Brain microvascular endothelial cell (primary cell): ENCODE measurements around the gene PLXNB1.

Source experiments
- DNase-seq: peaks from one replicate; pipeline ENCODE4 v3.0.0-alpha.2; 2020
- H3K27ac ChIP-seq: fragments of 250-450 bp; sonication (Bioruptor Pico); 2 replicates; pipeline ENCODE4 v1.5.1; 2020; ENCODE audit warnings: mild to moderate bottlenecking, moderate library complexity
- H3K27me3 ChIP-seq: fragments of 250-450 bp; sonication (Bioruptor Pico); replicated peaks from 2 replicates; pipeline ENCODE4 v1.5.1; 2020; ENCODE audit warnings: mild to moderate bottlenecking
- H3K36me3 ChIP-seq: fragments of 250-450 bp; sonication (Bioruptor Pico); replicated peaks from 2 replicates; pipeline ENCODE4 v1.5.1; 2020; ENCODE audit warnings: mild to moderate bottlenecking
- H3K4me3 ChIP-seq: 2 replicates; pipeline ENCODE4 v1.5.1; 2011; ENCODE audit warnings: low read depth, mild to moderate bottlenecking, control low read depth, low read length, moderate library complexity
- CTCF ChIP-seq: IDR thresholded peaks from 2 replicates; pipeline ENCODE4 v1.5.1; 2011; ENCODE audit warnings: low read depth, mild to moderate bottlenecking, moderate library complexity, low read length, control low read depth, inconsistent platforms; ENCODE audit errors: missing control alignments
- in situ Hi-C: cut with HindIII; loops from 2 replicates; pipeline ENCODE4 v1.10.0; 2017; ENCODE audit warnings: low sequenced_read_pairs, low pct_ligation_motif_present

PLXNB1 gene

GRCh38 chr3:48446425-48447193, 16.7 kb upstream of the PLXNB1 start, which contains the start of gene ATRIP:
TSS of gene ATRIP (plus strand) at chr3:48446737. CDS start at chr3:48446846, 109 bp downstream.
- TF ChIP-seq CTCF, result no peak
- peak within 1 kb of the TSS; percentile 77 for H3K4me3 ChIP-seq
- peaks cover 18% of the 10 kb centered on the region for H3K36me3 ChIP-seq
- no peaks in the 10 kb centered on the region for H3K27me3 ChIP-seq
- peak within 1 kb of the TSS; percentile 66 for H3K27ac ChIP-seq
- in situ Hi-C loops, result loop anchor here (25.0 kb wide), 1 partner anchor 184 kb away; no protein-coding TSS in a partner anchor
- peak; percentile 77 for DNase-seq

- Histone ChIP-seq H3K4me3 (peak overlapping the region; percentile 77), H3K36me3 (peaks cover 15% of the 10 kb centered on the region), H3K27me3 (no peaks in the 10 kb centered on the region), H3K27ac (peak overlapping the region; percentile 66)
- TF ChIP-seq CTCF, result no peak
- in situ Hi-C loops, result loop anchor here (25.0 kb wide), 1 partner anchor 184 kb away; no protein-coding TSS in a partner anchor
- DNase-seq, result no peak
These were observed 16.1 kb upstream of the PLXNB1 start for GRCh38 chr3:48446043-48446424.

- H3K4me3 ChIP-seq, result peak overlapping the region; percentile 77
- DNase-seq, result no peak
- in situ Hi-C loops, result loop anchor here (25.0 kb wide), 1 partner anchor 183 kb away; no protein-coding TSS in a partner anchor
- H3K36me3 ChIP-seq, result peaks cover 15% of the 10 kb centered on the region
- H3K27me3 ChIP-seq, result no peaks in the 10 kb centered on the region
- H3K27ac ChIP-seq, result no peak overlapping the region
- no peak for TF ChIP-seq CTCF
These were observed 15.5 kb upstream of the PLXNB1 start for GRCh38 chr3:48445277-48445882.

GRCh38 chr3:48441940-48442339, 12.1 kb upstream of the PLXNB1 start:
- no peak for TF ChIP-seq CTCF

GRCh38 chr3:48440590-48440958, 10.7 kb upstream of the PLXNB1 start:
- H3K4me3 ChIP-seq, result peak overlapping the region; percentile 98
- TF ChIP-seq CTCF, result no peak
- no peak for DNase-seq
- in situ Hi-C loops, result loop anchor here (25.0 kb wide), 1 partner anchor 178 kb away; no protein-coding TSS in a partner anchor
- no peaks in the 10 kb centered on the region for H3K27me3 ChIP-seq
- peak overlapping the region; percentile 81 for H3K27ac ChIP-seq
- H3K36me3 ChIP-seq, result peaks cover 15% of the 10 kb centered on the region

More at GRCh38 chr3:48441940-48442339, 12.1 kb upstream of the PLXNB1 start:
- peaks cover 15% of the 10 kb centered on the region for H3K36me3 ChIP-seq
- no peaks in the 10 kb centered on the region for H3K27me3 ChIP-seq
- DNase-seq, result no peak
- peak overlapping the region; percentile 98 for H3K4me3 ChIP-seq
- in situ Hi-C loops, result loop anchor here (25.0 kb wide), 1 partner anchor 180 kb away; no protein-coding TSS in a partner anchor
- no peak overlapping the region for H3K27ac ChIP-seq
